HL-60 (cell line): ENCODE measurements around the gene GALNT17.

ENCODE experiments used
- CTCF ChIP-seq: IDR thresholded peaks from one replicate; pipeline ENCODE4 v1.5.1; 2011; ENCODE audit warnings: low read length, control low read depth, inconsistent platforms; ENCODE audit not compliant: insufficient read depth
- POLR2AphosphoS5 ChIP-seq: IDR thresholded peaks from 2 replicates; pipeline ENCODE4 v1.6.1; 2012; ENCODE audit warnings: low read depth

- TF ChIP-seq CTCF (no peak), POLR2AphosphoS5 (no peak)
Measured at GRCh38 chr7:71752171-71752935, 620.4 kb downstream of the GALNT17 start.
